ENCODE measurements around the gene TLN1.

The TLN1 gene

GRCh38 chr9:35727676-35728040 lies 4.3 kb downstream of the TLN1 start:
- DNase-seq: no peak

- DNase-seq: no peak
Observed at GRCh38 chr9:35726931-35727330, 5.1 kb downstream of the TLN1 start.

- DNase-seq: no peak
Observed at GRCh38 chr9:35725362-35725761, 6.6 kb downstream of the TLN1 start.

GRCh38 chr9:35723908-35724307 lies 8.1 kb downstream of the TLN1 start:
- DNase-seq: no peak

GRCh38 chr9:35723426-35723825 lies 8.6 kb downstream of the TLN1 start:
- DNase-seq: no peak

- DNase-seq: no peak
Observed at GRCh38 chr9:35719546-35719945, 12.4 kb downstream of the TLN1 start.

- DNase-seq: no peak
Observed at GRCh38 chr9:35718721-35719511, 13.1 kb downstream of the TLN1 start.

- DNase-seq: no peak
Observed at GRCh38 chr9:35717132-35717870, 14.7 kb downstream of the TLN1 start.

- DNase-seq: no peak
Observed at GRCh38 chr9:35716230-35716629, 15.8 kb downstream of the TLN1 start.

GRCh38 chr9:35714579-35715252 lies 17.3 kb downstream of the TLN1 start:
- no peak for DNase-seq

- no peak for DNase-seq
Observed at GRCh38 chr9:35714123-35714522, 17.9 kb downstream of the TLN1 start.

GRCh38 chr9:35713578-35713977 lies 18.4 kb downstream of the TLN1 start:
- DNase-seq: no peak

GRCh38 chr9:35712762-35713400 lies 19.1 kb downstream of the TLN1 start:
- no peak for DNase-seq

- no peak for DNase-seq
Observed at GRCh38 chr9:35711501-35712428, 20.2 kb downstream of the TLN1 start.

GRCh38 chr9:35710818-35711500 lies 21.0 kb downstream of the TLN1 start:
- no peak for DNase-seq

GRCh38 chr9:35708146-35708545 lies 23.8 kb downstream of the TLN1 start:
- no peak for DNase-seq

GRCh38 chr9:35706951-35707350 lies 25.0 kb downstream of the TLN1 start:
- no peak for DNase-seq

GRCh38 chr9:35705836-35706430 lies 26.1 kb downstream of the TLN1 start:
- no peak for DNase-seq

- no peak for DNase-seq
Observed at GRCh38 chr9:35705372-35705771, 26.6 kb downstream of the TLN1 start.

- DNase-seq: no peak
Observed at GRCh38 chr9:35703906-35704672, 27.9 kb downstream of the TLN1 start.
